CD14-positive monocyte (primary cell): ENCODE results near the gene BIRC3. TPM values are rescaled to one million over a fixed set of nuclear protein-coding genes. Genes with fewer than 3 reads are reported as not detected.

Experiments
- DNase-seq, 3 donors: peaks; one replicate each; pipeline ENCODE4 v3.0.0-alpha.2; 2011 to 2022
- H2AFZ ChIP-seq: 2 replicates; pipeline ENCODE4 v1.6.0; 2012; ENCODE audit warnings: mild to moderate bottlenecking, low read depth, low read length, inconsistent platforms; ENCODE audit not compliant: insufficient read depth, poor library complexity, severe bottlenecking
- H3K27ac ChIP-seq, 2 donors: 1 replicate in 1 of 2; 2 replicates in 1 of 2; pipeline ENCODE4 v1.5.1; 2012 to 2013; ENCODE audit warnings: low read length in 2 of 2, control low read depth in 1 of 2, inconsistent platforms in 1 of 2, low read depth in 1 of 2, mild to moderate bottlenecking in 1 of 2
- H3K27me3 ChIP-seq, 2 donors: one replicate each; pipeline versions ENCODE4 v1.6.0 to v1.6.1; 2011 to 2013; ENCODE audit warnings: low read length in 2 of 2; ENCODE audit not compliant: control insufficient read depth in 2 of 2, insufficient read depth in 2 of 2
- H3K36me3 ChIP-seq, 2 donors: replicated peaks in 1 of 2; 1 replicate in 1 of 2; 2 replicates in 1 of 2; pipeline versions ENCODE4 v1.5.1 to v1.6.1; 2012 to 2013; ENCODE audit warnings: low read length in 2 of 2, control low read depth in 1 of 2, inconsistent platforms in 1 of 2, mild to moderate bottlenecking in 1 of 2; ENCODE audit not compliant: insufficient read depth in 2 of 2, control insufficient read depth in 1 of 2
- H3K4me1 ChIP-seq, 2 donors: 1 replicate in 1 of 2; 2 replicates in 1 of 2; pipeline versions ENCODE4 v1.5.1 to v1.6.1; 2012 to 2013; ENCODE audit warnings: low read length in 2 of 2, control low read depth in 1 of 2, inconsistent platforms in 1 of 2, mild to moderate bottlenecking in 1 of 2, moderate library complexity in 1 of 2; ENCODE audit not compliant: insufficient read depth in 2 of 2, control insufficient read depth in 1 of 2
- H3K4me2 ChIP-seq: replicated peaks from 2 replicates; pipeline ENCODE3; 2012; ENCODE audit warnings: low read length, moderate library complexity, mild to moderate bottlenecking; ENCODE audit not compliant: poor library complexity, severe bottlenecking; ENCODE audit errors: extremely low read depth
- H3K4me3 ChIP-seq, 3 experiments: fragments of 200-600 bp in 1 of 3; sonication (generic) in 1 of 3; replicated peaks in 1 of 3; 1 replicate in 2 of 3; 2 replicates in 1 of 3; pipeline ENCODE4 v1.5.1; 2011 to 2013; ENCODE audit warnings: low read length in 3 of 3, mild to moderate bottlenecking in 3 of 3, control low read depth in 2 of 3, low read depth in 2 of 3, inconsistent platforms in 1 of 3, moderate library complexity in 1 of 3
- H3K79me2 ChIP-seq: 2 replicates; pipeline ENCODE4 v1.6.0; 2012; ENCODE audit warnings: mild to moderate bottlenecking, control low read depth, inconsistent platforms, low read length, moderate library complexity; ENCODE audit not compliant: insufficient read depth
- H3K9ac ChIP-seq: 2 replicates; pipeline ENCODE4 v1.6.0; 2017; ENCODE audit warnings: low read length, mild to moderate bottlenecking; ENCODE audit not compliant: insufficient read depth, poor library complexity, severe bottlenecking
- H3K9me3 ChIP-seq, 2 donors: replicated peaks in 1 of 2; 1 replicate in 1 of 2; 2 replicates in 1 of 2; pipeline versions ENCODE4 v1.5.1 to v1.6.1; 2012 to 2013; ENCODE audit warnings: low read length in 2 of 2, control low read depth in 1 of 2; ENCODE audit not compliant: control insufficient read depth in 1 of 2, insufficient read depth in 1 of 2
- H4K20me1 ChIP-seq: 2 replicates; pipeline ENCODE4 v1.6.0; 2012; ENCODE audit warnings: mild to moderate bottlenecking, low read length, control low read depth, moderate library complexity; ENCODE audit not compliant: insufficient read depth
- H3K27ac Mint-ChIP-seq, 7 donors: one replicate each; pipeline ENCODE4 v1.8.0; 2020; ENCODE audit warnings: mild to moderate bottlenecking in 7 of 7, mixed read lengths in 7 of 7, moderate library complexity in 6 of 7, inconsistent platforms in 2 of 7
- H3K27me3 Mint-ChIP-seq, 3 donors: one replicate each; pipeline ENCODE4 v1.8.0; 2021 to 2022; ENCODE audit warnings: low read depth in 3 of 3, mild to moderate bottlenecking in 3 of 3, mixed read lengths in 3 of 3, moderate library complexity in 3 of 3, inconsistent platforms in 1 of 3
- H3K36me3 Mint-ChIP-seq, 2 donors: one replicate each; pipeline ENCODE4 v1.8.0; 2020; ENCODE audit warnings: mixed read lengths in 2 of 2, inconsistent platforms in 1 of 2, mild to moderate bottlenecking in 1 of 2
- H3K4me1 Mint-ChIP-seq: one replicate; pipeline ENCODE4 v1.8.0; 2020; ENCODE audit warnings: mild to moderate bottlenecking, mixed read lengths
- H3K4me3 Mint-ChIP-seq, 2 donors: one replicate each; pipeline ENCODE4 v1.8.0; 2020; ENCODE audit warnings: mild to moderate bottlenecking in 2 of 2, mixed read lengths in 2 of 2, moderate library complexity in 1 of 2
- H3K9me3 Mint-ChIP-seq, 7 donors: one replicate each; pipeline ENCODE4 v1.8.0; 2020 to 2022; ENCODE audit warnings: mixed read lengths in 7 of 7, mild to moderate bottlenecking in 6 of 7, moderate library complexity in 6 of 7, inconsistent platforms in 2 of 7
- WGBS: methylation state at CpG from one replicate; pipeline ENCODE4 v1.1.5; 2013; ENCODE audit warnings: missing lambda C conversion rate; ENCODE audit not compliant: insufficient coverage; 5-methylcytosine and 5-hydroxymethylcytosine counted together
- intact Hi-C, 2 donors: fragments of 100-400 bp; cut with micrococcal nuclease; formaldehyde crosslinking; loops; one replicate each; pipeline versions ENCODE4 v1.15.0 to v1.15.1; 2023
- polyA plus RNA-seq, 3 donors: library from polyadenylated mRNA; depleted of rRNA in 1 of 3; unstranded in 2 of 3; stranded (reverse) in 1 of 3; fragments of 300-500 nt in 2 of 3; fragments of >200 nt in 1 of 3; fragmentation: Illumina TruSeq in 2 of 3; gene quantifications; 1 replicate in 2 of 3; 2 replicates in 1 of 3; pipeline ENCODE4 v1.2.3, GENCODE V29; 2012 to 2021
- TF ChIP-seq, protein P1 (sequence below): fragments of 200-600 bp; IDR thresholded peaks from one replicate; pipeline ENCODE4 v1.8.0; 2022; ENCODE audit warnings: antibody characterized with exemption, mild to moderate bottlenecking

The BIRC3 gene
- polyA plus RNA-seq, 3 donors, result 3.0 to 9.8 (median 9.5) TPM

DNA sequence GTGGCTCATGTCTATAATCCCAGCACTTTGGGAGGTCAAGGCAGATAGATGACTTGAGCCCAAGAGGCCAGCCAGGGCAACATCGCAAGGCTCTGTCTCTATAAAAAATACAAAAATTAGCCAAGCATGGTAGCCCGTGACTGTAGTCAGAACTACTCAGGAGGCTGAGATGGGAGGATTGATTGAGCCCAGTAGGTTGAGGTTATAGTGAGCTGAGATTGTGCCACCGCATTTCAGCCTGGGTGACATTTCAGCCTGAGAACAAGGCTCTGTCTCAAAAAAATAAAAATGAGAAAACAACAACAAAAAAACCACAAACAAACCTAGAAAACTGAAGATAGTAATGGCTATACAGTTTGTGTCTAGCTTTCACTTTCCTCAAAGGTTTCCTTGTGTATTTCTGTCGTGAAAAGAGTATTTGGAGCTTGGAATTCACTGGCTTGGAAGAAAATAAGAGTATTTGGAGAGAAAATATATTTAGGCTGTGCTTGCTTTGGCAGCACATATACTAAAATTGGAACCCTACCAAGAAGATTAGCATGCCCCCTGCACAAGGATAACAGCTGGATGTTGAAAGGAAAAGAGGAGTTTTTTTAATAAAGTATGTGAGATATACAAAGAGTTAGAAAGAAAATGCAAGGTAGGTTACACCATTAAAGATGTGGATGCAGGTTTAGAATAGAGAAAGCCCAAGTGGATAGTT, 3.9 kb upstream of the BIRC3 start:
- DNase-seq, result no peak
- no peak overlapping the region for H3K4me3 Mint-ChIP-seq
- peak overlapping the region; percentile 62 for H3K4me2 ChIP-seq
- H3K9me3 ChIP-seq, result no peaks in the 10 kb centered on the region
- H3K36me3 Mint-ChIP-seq, result peaks cover 0 to 2% of the 10 kb centered on the region in 2 donors
- H3K27ac ChIP-seq, result peak overlapping the region; percentile 20 to 63
- H4K20me1 ChIP-seq, result no peaks in the 10 kb centered on the region
- intact Hi-C loops, result no loop called here
- H3K27me3 ChIP-seq, result no peaks in the 10 kb centered on the region
- peaks cover 38% of the 10 kb centered on the region for H3K4me1 Mint-ChIP-seq
- WGBS, result 100% methylated on average over 1 of the region's 4 CpGs
- no peak overlapping the region for H3K9ac ChIP-seq
- no peaks in the 10 kb centered on the region for H3K36me3 ChIP-seq
- H2AFZ ChIP-seq, result peak overlapping the region; percentile 17
- peak overlapping the region; percentile 30 to 86 (median 78) for H3K27ac Mint-ChIP-seq
- no peaks in the 10 kb centered on the region for H3K79me2 ChIP-seq
- no peak overlapping the region for H3K4me3 ChIP-seq
- TF ChIP-seq, protein P1, sequence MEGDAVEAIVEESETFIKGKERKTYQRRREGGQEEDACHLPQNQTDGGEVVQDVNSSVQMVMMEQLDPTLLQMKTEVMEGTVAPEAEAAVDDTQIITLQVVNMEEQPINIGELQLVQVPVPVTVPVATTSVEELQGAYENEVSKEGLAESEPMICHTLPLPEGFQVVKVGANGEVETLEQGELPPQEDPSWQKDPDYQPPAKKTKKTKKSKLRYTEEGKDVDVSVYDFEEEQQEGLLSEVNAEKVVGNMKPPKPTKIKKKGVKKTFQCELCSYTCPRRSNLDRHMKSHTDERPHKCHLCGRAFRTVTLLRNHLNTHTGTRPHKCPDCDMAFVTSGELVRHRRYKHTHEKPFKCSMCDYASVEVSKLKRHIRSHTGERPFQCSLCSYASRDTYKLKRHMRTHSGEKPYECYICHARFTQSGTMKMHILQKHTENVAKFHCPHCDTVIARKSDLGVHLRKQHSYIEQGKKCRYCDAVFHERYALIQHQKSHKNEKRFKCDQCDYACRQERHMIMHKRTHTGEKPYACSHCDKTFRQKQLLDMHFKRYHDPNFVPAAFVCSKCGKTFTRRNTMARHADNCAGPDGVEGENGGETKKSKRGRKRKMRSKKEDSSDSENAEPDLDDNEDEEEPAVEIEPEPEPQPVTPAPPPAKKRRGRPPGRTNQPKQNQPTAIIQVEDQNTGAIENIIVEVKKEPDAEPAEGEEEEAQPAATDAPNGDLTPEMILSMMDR, result no peak
- H3K27me3 Mint-ChIP-seq, result peaks cover 0 to 2% (median 0%) of the 10 kb centered on the region in 3 donors
- H3K4me1 ChIP-seq, result peaks cover 23 to 37% of the 10 kb centered on the region in 2 donors
- peaks cover 0 to 2% (median 0%) of the 10 kb centered on the region in 7 donors for H3K9me3 Mint-ChIP-seq

DNA sequence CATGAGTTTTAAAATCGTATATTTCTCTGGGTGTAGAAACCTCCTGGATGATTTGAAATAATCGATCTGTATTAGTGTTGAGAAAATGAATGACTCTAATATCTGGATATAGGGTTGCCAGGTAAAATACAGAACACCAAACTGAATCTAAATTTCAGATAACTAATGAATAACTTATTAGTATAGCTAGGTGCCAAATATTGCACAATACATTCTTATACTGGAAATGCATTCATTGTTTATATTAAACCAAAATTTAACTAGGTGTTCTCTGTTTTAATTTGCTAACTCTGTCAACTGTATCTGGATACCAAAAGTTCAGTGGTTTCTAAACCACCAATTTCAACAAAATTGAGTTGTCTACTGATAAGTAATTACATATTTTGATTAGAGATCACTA, 2.5 kb upstream of the BIRC3 start:
- no CpG with 5 or more reads among the region's 2 CpGs for WGBS
- intact Hi-C loops, result no loop called here
- no peak overlapping the region for H3K4me3 ChIP-seq
- H4K20me1 ChIP-seq, result no peaks in the 10 kb centered on the region
- Mint-ChIP-seq H3K4me1 (peaks cover 50% of the 10 kb centered on the region), H3K4me3 (no peak overlapping the region), H3K27ac (peak overlapping the region in 2 of 7 donors; percentile 1 to 11), H3K36me3 (peaks cover 7 to 10% of the 10 kb centered on the region in 2 donors), H3K27me3 (peaks cover 0 to 2% (median 0%) of the 10 kb centered on the region in 3 donors), H3K9me3 (peaks cover 0 to 2% (median 0%) of the 10 kb centered on the region in 7 donors)
- no peak overlapping the region for H2AFZ ChIP-seq
- no peak overlapping the region for H3K27ac ChIP-seq
- no peak overlapping the region for H3K9ac ChIP-seq
- H3K9me3 ChIP-seq, result no peaks in the 10 kb centered on the region
- H3K79me2 ChIP-seq, result no peaks in the 10 kb centered on the region
- no peaks in the 10 kb centered on the region for H3K27me3 ChIP-seq
- no peak overlapping the region for H3K4me2 ChIP-seq
- H3K36me3 ChIP-seq, result no peaks in the 10 kb centered on the region
- no peak for DNase-seq
- H3K4me1 ChIP-seq, result peaks cover 32 to 50% of the 10 kb centered on the region in 2 donors
- TF ChIP-seq, protein P1, result no peak
